HG02678 (cell line): ENCODE results near the gene ZPBP2.

Experiments
- ATAC-seq: cut with Tn5 transposase; IDR thresholded peaks from one replicate; pipeline ENCODE4 v1.9.1; 2021; ENCODE audit warnings: mild to moderate bottlenecking, moderate library complexity; ENCODE audit not compliant: unreplicated experiment

The ZPBP2 gene

DNA sequence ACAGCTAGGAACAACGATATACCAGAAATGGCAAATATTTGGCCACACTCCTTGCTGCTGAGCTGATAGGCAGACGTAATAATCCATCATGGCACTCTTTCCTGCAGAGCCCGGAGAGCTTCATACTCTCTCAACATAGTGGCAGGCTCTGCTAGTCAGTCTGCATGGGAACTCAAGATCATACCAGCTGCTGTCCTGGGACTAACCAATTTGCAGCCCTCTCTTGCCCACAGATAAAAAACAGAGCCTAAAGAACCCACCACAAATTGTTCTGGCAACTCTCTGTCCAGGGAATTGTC lies 36.9 kb downstream of the ZPBP2 start:
- ATAC-seq, result no peak

GRCh38 chr17:39908789-39909352 lies 40.9 kb downstream of the ZPBP2 start:
- no peak for ATAC-seq

GRCh38 chr17:39913989-39914388 lies 46.0 kb downstream of the ZPBP2 start:
- ATAC-seq, result no peak

DNA sequence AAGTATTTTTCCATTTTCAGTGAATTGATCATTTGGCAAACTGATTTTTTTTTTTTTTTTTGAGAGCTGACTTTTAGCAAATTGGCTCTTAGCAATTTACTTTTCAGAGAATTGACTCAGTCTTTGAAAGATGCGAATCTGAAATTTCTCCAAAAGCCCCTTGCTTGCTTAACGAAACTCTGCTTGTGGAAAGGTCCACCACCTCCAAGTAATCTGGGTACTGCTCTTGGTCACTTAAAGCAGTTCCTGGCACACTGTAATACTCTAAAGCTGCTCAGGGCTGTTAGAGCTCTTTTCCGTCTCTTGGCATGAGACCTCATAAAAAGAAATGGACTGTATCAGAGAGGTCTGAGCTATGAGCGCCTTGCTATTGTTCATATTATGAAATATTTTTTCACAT lies 47.6 kb downstream of the ZPBP2 start:
- ATAC-seq, result no peak

DNA sequence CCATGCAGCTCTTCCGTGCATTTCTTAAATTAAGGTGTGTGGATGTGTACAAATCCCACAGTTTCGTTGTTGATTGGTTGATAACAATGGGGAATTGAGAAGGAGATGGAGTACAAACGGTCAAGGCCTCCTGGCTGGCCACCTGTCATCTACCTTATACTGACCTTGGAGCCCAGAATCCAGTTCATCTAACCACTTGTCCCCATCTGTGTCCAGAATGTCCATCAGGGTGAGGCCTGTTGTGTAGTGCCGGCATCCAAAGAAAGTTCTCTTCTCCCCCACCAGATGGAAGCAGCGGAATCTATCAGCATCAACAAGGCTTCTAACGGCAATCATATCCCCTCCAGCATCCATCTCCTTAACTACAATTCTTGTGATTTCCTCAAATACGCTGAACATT lies 48.9 kb downstream of the ZPBP2 start:
- no peak for ATAC-seq

DNA sequence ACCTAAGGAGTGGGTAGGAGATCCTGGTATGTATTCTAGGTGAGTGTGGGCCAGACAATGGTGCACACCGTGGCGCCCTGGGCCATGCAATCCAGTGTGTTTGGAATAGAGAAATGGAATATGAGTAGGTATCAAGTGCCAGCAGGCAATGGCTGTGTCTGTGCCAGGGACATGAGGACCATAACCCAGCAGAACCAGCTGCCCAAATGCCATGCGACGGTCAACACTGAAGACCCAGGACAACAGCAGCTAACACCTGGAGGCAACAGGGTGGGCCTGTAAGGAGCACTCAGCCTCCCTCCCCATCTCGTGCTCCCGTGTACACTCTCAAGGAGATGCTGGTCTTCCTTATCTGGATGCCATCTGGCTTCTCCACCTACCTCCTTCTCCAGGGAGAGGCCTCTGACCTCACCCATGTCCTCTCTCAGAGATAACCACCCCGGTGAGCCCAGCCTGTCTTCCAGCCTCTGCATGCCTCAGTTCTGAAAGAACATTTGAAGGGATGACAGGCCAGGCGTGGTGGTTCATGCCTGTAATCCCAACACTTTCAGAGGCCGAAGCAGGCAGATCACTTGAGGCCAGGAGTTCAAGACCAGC lies 51.2 kb downstream of the ZPBP2 start:
- no peak for ATAC-seq

DNA sequence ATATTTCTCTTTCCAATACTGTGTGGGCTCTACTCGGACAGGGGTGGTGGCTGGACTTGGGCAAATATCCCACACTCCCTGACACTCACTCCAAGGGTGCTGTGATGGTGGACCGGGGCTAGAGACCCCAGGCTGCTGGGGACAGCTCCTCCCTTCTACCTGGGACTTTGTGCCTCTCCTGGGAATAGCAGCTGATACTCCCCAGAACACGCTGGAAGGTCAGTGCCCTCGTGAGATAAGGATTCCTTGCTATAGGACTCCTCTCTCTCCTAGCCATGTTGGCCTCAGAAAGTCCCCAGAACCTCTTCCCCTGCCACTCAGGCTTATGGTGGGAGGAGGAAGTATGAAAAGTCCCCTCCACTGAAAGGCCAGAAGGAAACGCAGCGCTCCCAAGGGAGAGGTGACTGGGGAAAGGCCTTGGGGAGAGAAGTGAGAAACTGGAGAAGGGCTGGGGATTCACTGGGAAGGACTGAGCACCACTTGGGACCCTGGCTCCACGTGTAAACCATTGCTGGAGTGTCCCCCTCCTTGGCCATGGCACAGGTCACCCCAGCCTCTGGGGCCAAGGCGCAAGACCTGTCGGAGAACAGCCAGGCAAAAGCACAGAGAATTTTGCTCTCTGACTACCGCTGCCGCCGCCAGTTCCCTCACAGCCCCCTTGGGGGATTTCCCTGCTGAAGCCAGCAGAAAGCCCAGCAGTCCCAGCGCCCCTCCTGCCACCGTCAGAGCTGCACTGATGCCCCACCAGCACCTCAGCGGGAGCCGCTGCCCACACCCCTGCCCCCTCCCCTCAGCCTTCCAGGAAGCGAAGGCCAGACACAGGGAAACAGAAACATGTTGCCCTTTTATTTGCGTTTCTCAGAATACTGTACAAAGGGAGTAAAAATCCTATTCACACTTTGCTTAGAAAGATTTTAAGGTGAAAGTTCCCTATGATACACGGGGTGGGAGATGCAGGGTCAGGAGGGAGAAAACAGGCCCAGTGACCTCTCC lies 52.5 kb downstream of the ZPBP2 start:
- ATAC-seq, result no peak

GRCh38 chr17:39921323-39921722 lies 53.3 kb downstream of the ZPBP2 start:
- no peak for ATAC-seq

- ATAC-seq, result no peak
Measured at GRCh38 chr17:39922006-39922405, 54.0 kb downstream of the ZPBP2 start.

GRCh38 chr17:39923230-39923629 lies 55.2 kb downstream of the ZPBP2 start:
- ATAC-seq, result no peak

DNA sequence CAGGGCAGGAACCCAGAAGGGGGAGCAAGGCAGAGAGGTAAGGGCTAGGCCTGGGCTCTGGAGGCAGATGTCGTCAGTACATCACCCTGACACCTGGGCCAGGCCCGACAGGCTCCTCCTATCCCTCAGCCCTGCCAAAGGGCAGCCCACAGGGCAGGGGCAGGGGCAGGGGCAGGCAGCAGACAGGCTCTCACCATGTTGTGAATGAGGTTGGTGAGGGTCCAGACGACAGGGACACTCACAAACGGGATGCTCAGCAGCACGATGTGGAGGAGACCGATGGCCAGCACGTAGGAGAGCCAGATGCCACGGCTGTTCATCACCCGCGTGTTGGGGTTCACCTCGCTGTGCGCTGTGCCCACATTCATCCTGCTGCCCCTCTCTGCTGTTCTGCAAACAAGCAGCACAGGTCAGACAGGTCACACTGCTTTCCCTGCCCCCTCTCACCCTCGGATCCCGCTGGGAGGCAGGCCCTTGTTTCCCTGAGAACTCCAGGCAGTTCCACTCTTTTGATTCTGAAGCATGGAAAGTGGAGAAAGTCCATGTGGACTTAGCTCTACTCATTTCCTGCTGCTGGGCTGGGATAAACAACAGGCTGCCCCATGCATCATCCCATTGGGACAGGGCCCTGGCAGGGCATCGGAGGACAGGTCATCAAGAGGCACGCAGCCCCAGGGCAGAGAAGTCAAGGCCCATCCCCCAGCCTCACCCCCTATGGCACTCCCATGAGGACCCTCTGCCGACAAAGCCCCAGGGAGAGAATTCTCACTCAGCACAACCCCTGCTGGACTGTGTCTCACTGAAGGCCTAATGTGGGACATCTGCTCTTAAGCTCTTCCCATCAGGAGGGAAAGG lies 56.1 kb downstream of the ZPBP2 start:
- ATAC-seq, result no peak

DNA sequence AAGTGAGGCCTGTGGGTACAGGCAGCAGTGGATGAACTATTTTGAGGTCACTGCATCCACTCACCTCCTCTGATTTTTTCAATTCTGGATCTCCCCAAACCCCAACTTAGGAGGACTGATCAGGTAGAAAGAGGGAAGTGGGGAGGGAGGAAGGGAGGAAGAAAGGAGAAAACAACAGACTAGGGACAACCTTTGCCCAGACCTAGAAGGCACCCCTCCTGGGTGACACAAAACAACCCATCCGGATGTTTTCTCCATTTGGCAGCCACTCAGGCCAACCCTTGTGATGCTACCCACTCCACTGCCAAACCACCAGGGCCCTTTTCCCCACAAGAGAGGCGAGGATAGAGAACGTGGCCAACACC lies 56.7 kb downstream of the ZPBP2 start:
- no peak for ATAC-seq

- ATAC-seq, result no peak
Measured at GRCh38 chr17:39925282-39926134, 57.5 kb downstream of the ZPBP2 start.

- ATAC-seq, result no peak
Measured at GRCh38 chr17:39926135-39926587, 58.2 kb downstream of the ZPBP2 start.

DNA sequence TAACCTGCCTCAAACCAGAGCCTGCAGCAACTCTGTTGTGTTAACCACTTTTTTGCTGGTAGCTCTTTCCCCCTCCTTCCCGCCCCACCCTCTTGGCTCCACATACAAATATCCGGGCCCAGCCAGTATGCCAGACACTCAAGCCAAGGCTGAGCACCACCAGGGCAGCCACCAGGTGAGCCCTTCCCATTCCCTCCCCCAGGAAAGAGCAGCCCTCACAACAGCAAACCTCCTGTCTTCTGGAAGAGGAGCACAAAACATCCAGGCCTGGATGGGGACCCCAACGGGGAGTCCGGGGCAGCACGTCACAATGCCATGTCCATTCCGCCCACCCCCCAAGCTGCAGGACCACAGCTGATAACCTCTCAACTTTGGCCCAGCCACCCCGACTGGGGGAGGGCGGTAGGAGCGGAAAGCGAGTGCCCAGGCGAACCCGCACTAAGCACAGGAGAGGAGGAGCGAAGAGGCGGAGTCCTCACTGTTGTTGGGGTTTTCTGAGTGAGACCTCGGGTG lies 58.6 kb downstream of the ZPBP2 start:
- peak; percentile 30 for ATAC-seq
